HepG2 (cell line): Measurements from ENCODE around the gene PAX7. TPM values are rescaled to one million over a fixed set of nuclear protein-coding genes. Genes with fewer than 3 reads are reported as not detected.

ENCODE experiments used
- CREBL2 ChIP-seq: sonication (generic); formaldehyde crosslinking; IDR thresholded peaks from 2 replicates; pipeline ENCODE4 v1.8.1; 2023; ENCODE audit warnings: missing genetic modification reagents, mild to moderate bottlenecking, borderline replicate concordance
- FOXO1 ChIP-seq: sonication (generic); formaldehyde crosslinking; IDR thresholded peaks from 2 replicates; pipeline ENCODE4 v1.4.0; 2020; ENCODE audit warnings: missing genetic modification reagents
- KAT8 ChIP-seq: IDR thresholded peaks from 2 replicates; pipeline ENCODE4 v1.6.1; 2016; ENCODE audit warnings: missing genetic modification reagents, missing compliant biosample characterization
- NFATC3 ChIP-seq: sonication (generic); formaldehyde crosslinking; IDR thresholded peaks from 2 replicates; pipeline ENCODE4 v1.5.1; 2020; ENCODE audit warnings: mild to moderate bottlenecking, missing genetic modification reagents
- POLR2G ChIP-seq: fragments of 200-400 bp; formaldehyde crosslinking; IDR thresholded peaks from 2 replicates; pipeline ENCODE4 v1.6.1; 2018; ENCODE audit warnings: mild to moderate bottlenecking, low read depth, low read length, moderate library complexity
- ZBTB1 ChIP-seq: sonication (generic); formaldehyde crosslinking; IDR thresholded peaks from 2 replicates; pipeline ENCODE4 v1.4.0; 2020; ENCODE audit warnings: missing genetic modification reagents, borderline replicate concordance
- ZNF136 ChIP-seq: sonication (generic); formaldehyde crosslinking; IDR thresholded peaks from 2 replicates; pipeline ENCODE4 v1.8.1; 2022; ENCODE audit warnings: low read depth, mild to moderate bottlenecking, moderate library complexity, missing genetic modification reagents
- ZNF639 ChIP-seq: conservative IDR thresholded peaks from 2 replicates; pipeline ENCODE4 v1.6.1; 2018; ENCODE audit warnings: missing genetic modification reagents
- ZNF646 ChIP-seq: sonication (generic); formaldehyde crosslinking; IDR thresholded peaks from 2 replicates; pipeline ENCODE4 v1.9.0; 2021; ENCODE audit warnings: mild to moderate bottlenecking, missing genetic modification reagents
- ZNF784 ChIP-seq: sonication (generic); formaldehyde crosslinking; IDR thresholded peaks from 2 replicates; pipeline ENCODE4 v1.5.1; 2020; ENCODE audit warnings: missing genetic modification reagents, mild to moderate bottlenecking, borderline replicate concordance
- polyA plus RNA-seq, 8 experiments: library from polyadenylated mRNA; depleted of rRNA in 3 of 8; stranded (reverse) in 7 of 8; unstranded in 1 of 8; fragments of >200 nt; fragmentation: Illumina TruSeq in 4 of 8; extraction: Trizol in 4 of 8; gene quantifications; 2 replicates each; pipeline versions ENCODE4 v1.2.1 to v1.2.3, GENCODE V29; 2011 to 2016; ENCODE audit warnings: low read depth in 4 of 8, missing spikeins in 1 of 8, mixed read lengths in 1 of 8; ENCODE audit not compliant: insufficient read depth in 1 of 8
- total RNA-seq, 5 experiments: library from RNA; depleted of rRNA; stranded (reverse); fragments of >200 nt; fragmentation: Illumina TruSeq; extraction: Trizol; gene quantifications; 2 replicates each; pipeline ENCODE4 v1.2.3, GENCODE V29; 2016; ENCODE audit warnings: low read depth in 1 of 5

The PAX7 gene
- total and polyA plus RNA-seq, 2 of the 13 experiments (the other 11 are each of a cell fraction or from before 2014, with no cell fraction given) = not detected

- TF ChIP-seq ZNF646 (CRISPR knock-in tag) (no peak), FOXO1 (CRISPR knock-in tag) (no peak), ZBTB1 (CRISPR knock-in tag) (no peak), CREBL2 (no peak), NFATC3 (CRISPR knock-in tag) (no peak), ZNF136 (CRISPR knock-in tag) (no peak), ZNF784 (no peak), ZNF639 (CRISPR knock-in tag) (no peak), POLR2G (no peak), KAT8 (CRISPR knock-in tag) (no peak)
Observed at GRCh38 chr1:18691648-18692047, 61.0 kb downstream of the PAX7 start (continued).
